ENCODE data around the gene KCNC2. TPM values are rescaled to one million over a fixed set of nuclear protein-coding genes. Genes with fewer than 3 reads are reported as not detected.

KCNC2 gene
- total RNA-seq, 1 experiment from 2014 or later = not detected

- Histone ChIP-seq H3F3A (ENCODE audit: insufficient read depth, low read depth) (no peaks in the 10 kb centered on the region; the same call in 1 of the 2 replicates), H3K36me3 (ENCODE audit: low read depth) (no peaks in the 10 kb centered on the region), H3K4me2 (no peak overlapping the region), H4K20me1 (ENCODE audit: insufficient read depth) (no peaks in the 10 kb centered on the region), H2AFZ (no peak overlapping the region), H3K27me3 (ENCODE audit: insufficient read depth, low read depth) (no peaks in the 10 kb centered on the region), H3K27ac (no peak overlapping the region), H3K9me2 (ENCODE audit: insufficient read depth) (0 out of 2 replicates have a peak, but pooled peaks cover 4% of the 10 kb centered on the region), H3K79me2 (ENCODE audit: low read depth) (no peaks in the 10 kb centered on the region), H3K4me3 (no peak overlapping the region), H3K9me3 (ENCODE audit: insufficient read depth, low read depth) (no peaks in the 10 kb centered on the region), H3K4me1 (replicated peaks; ENCODE audit: insufficient read depth) (no peaks in the 10 kb centered on the region)
- no TSS peak for BruUV-seq (replicated peaks)
- DNase-seq = no peak
- intact Hi-C loops (cut with micrococcal nuclease; ENCODE audit: unreplicated experiment) = no loop called here
- CTCF ChIA-PET = no interaction called here
- POLR2A ChIA-PET (ENCODE audit: unreplicated experiment) = no interaction called here
- TF ChIP-seq EZH2 (IDR thresholded peaks at IDR 0.05; ENCODE audit: low read depth) (no peak), CTCF (conservative IDR thresholded peaks at IDR 0.05) (no peak)
Observed at GRCh38 chr12:75042125-75042524, 167.5 kb downstream of the KCNC2 start.

GRCh38 chr12:75041472-75041871 is 168.2 kb downstream of the KCNC2 start:
- intact Hi-C loops (cut with micrococcal nuclease; ENCODE audit: unreplicated experiment) = no loop called here
- ChIA-PET CTCF (no interaction called here), POLR2A (ENCODE audit: unreplicated experiment) (no interaction called here)
- H3K79me2 ChIP-seq (ENCODE audit: low read depth) = no peaks in the 10 kb centered on the region
- H3K4me2 ChIP-seq = no peak overlapping the region
- no peak overlapping the region for H3K4me3 ChIP-seq
- no peaks in the 10 kb centered on the region for H3K9me3 ChIP-seq (ENCODE audit: insufficient read depth, low read depth)
- H3K4me1 ChIP-seq (replicated peaks; ENCODE audit: insufficient read depth) = no peaks in the 10 kb centered on the region
- no peaks in the 10 kb centered on the region for H4K20me1 ChIP-seq (ENCODE audit: insufficient read depth)
- H3K27me3 ChIP-seq (ENCODE audit: insufficient read depth, low read depth) = no peaks in the 10 kb centered on the region
- no peak overlapping the region for H2AFZ ChIP-seq
- TF ChIP-seq EZH2 (IDR thresholded peaks at IDR 0.05; ENCODE audit: low read depth) = no peak
- TF ChIP-seq CTCF (conservative IDR thresholded peaks at IDR 0.05) = no peak
- no peaks in the 10 kb centered on the region; the same call in 1 of the 2 replicates for H3F3A ChIP-seq (ENCODE audit: insufficient read depth, low read depth)
- no peak for DNase-seq
- BruUV-seq (replicated peaks) = no TSS peak
- H3K36me3 ChIP-seq (ENCODE audit: low read depth) = no peaks in the 10 kb centered on the region
- 0 out of 2 replicates have a peak, but pooled peaks cover 4% of the 10 kb centered on the region for H3K9me2 ChIP-seq (ENCODE audit: insufficient read depth)
- H3K27ac ChIP-seq = no peak overlapping the region

GRCh38 chr12:75020068-75020557 is 189.5 kb downstream of the KCNC2 start:
- CTCF ChIA-PET = no interaction called here
- H3K27me3 ChIP-seq (ENCODE audit: insufficient read depth, low read depth) = no peaks in the 10 kb centered on the region
- POLR2A ChIA-PET (ENCODE audit: unreplicated experiment) = no interaction called here
- no peaks in the 10 kb centered on the region for H3K36me3 ChIP-seq (ENCODE audit: low read depth)
- peaks cover 5% of the 10 kb centered on the region; the same call in 1 of the 2 replicates for H3K9me3 ChIP-seq (ENCODE audit: insufficient read depth, low read depth)
- no peaks in the 10 kb centered on the region for H4K20me1 ChIP-seq (ENCODE audit: insufficient read depth)
- DNase-seq = no peak
- TF ChIP-seq EZH2 (IDR thresholded peaks at IDR 0.05; ENCODE audit: low read depth) (no peak), CTCF (conservative IDR thresholded peaks at IDR 0.05) (no peak)
- no peaks in the 10 kb centered on the region for H3K79me2 ChIP-seq (ENCODE audit: low read depth)
- no peak overlapping the region for H3K4me2 ChIP-seq
- no TSS peak for BruUV-seq (replicated peaks)
- no peak overlapping the region for H3K27ac ChIP-seq
- H2AFZ ChIP-seq = no peak overlapping the region
- no peaks in the 10 kb centered on the region for H3K9me2 ChIP-seq (ENCODE audit: insufficient read depth)
- no peak overlapping the region for H3K4me3 ChIP-seq
- intact Hi-C loops (cut with micrococcal nuclease; ENCODE audit: unreplicated experiment) = no loop called here
- no peaks in the 10 kb centered on the region for H3K4me1 ChIP-seq (replicated peaks; ENCODE audit: insufficient read depth)
- H3F3A ChIP-seq (ENCODE audit: insufficient read depth, low read depth) = no peaks in the 10 kb centered on the region
